ENCODE measurements around the gene AXL.
"Not testable (repeated sequence)": the region's sequence is repeated elsewhere in the genome, so short reads cannot be mapped to it uniquely, and the experiment has no call there.

The AXL gene

DNA sequence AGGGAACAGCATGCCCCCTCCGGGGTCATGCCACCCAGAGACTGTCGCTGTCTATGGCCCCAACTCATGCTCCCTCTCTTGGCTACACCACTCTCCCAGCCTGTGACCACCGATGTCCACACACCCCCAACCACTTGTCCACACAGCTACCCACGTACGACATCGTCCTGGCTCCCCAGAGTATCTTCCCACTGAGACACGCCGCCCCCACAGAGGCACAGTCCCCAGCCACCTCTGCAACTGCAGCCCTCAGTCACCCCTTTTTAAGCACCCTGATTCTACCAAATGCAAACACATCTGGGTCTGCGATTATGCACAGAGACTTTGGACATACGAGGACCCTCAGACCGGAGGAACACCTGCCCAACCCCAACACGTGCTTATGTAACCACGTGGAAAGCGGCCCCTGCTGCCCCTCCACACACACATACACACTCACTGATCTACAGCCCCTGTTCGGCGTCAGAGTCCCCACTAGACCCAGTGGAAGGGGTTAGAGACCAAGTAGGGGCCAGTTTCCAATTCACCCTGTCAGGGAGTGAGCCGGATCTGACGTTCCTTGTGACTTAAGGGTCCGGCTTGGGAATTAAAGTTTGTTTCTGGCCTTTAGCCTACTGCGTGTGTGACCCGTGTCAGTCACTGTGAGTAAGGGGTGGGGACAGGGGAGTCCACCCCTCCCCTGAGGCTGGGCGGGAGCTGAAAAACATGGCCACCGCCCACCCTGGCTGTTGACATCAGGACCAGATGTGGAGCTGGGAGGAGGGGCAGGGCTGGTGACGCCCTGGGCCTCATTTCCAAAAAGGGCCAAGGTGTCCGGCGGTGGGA, 11.9 kb upstream of the AXL start:
- no peak for FAIRE-seq

DNA sequence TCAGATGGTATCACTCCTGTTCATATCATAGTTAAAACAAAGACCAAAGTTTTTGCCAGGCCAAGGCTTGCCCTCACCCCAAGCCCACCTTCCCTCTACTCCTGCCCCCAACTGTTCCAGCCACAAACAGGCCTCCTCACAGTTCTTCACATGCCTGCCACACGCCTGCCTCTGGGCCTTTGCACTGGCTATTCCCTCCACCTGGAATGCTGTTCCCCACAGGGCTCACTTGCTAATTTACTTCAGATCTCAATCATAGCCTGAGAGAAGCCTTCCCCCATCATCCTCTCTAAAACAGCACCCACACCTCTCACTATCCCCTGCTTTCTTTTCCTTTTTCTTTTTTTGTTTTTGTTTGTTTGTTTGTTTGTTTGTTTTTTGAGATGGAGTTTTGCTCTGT, 4.9 kb upstream of the AXL start:
- no peak for FAIRE-seq

DNA sequence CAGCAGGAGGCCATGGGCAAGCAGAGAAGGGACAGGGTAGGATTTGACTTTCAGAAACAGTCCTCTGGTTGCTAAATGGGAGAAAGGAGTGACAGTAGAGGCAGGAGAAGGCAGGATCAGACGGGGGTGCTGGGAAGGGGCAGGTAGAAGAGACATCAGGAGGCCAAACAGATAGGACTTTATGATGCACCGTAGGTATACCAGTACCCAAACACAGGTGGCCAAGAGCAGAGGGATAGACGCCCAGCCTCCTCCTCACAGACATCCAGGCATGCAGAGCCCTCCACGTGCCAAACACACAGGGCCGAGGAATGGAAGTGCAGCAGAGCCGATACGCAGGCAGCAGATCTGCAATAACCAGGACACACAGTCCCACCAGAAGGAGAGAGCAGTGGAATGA, 1.3 kb upstream of the AXL start:
- FAIRE-seq: no peak

DNA sequence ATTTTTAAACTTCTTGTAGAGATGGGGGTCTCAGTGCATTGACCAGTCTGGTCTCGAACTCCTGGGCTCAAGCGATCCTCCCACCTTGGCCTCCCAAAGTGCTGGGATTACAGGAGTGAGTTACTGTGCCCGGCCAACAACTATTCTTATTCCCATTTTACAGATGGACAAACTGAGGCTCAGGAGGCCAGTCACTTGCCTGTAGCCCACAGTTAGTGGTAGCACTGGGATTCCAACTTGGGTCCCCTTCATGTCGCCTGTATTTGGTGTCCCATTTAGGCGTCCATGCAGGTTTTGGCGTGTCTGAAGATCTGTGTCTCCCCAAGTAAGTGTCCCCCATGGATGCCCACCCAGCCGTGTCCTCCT, 791 bp upstream of the AXL start:
- no peak for FAIRE-seq

DNA sequence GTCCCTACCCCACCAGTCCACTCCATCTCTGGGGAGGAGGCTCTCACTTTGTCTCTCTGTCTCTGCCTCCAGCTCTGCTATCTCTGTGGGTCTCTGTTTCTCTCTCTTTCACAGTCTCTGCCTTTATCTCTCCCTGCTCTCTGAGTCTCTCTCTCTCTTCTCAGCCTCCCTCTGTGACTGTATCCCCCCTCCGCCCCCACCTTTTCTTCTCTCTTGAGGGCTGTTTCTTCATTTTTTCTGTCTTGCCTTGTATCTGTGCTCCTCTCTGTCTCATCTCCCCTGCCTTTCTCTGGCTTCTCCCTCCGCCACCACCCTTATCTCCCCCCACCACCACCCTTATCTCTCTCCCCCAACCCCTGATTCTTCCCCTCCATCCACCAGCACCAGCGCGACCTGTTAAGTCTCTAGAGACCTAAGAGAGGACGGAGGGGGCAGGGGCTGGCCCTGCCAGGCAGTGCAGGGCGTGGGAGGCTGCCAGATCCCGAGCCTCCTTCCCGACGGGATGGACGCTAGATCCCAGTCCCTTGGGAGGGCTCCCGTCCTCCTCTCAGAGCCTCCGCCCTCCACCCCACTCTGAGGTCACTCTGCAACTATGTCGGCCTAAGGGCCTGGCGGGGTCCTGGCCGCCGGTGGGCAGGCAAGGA, 1.0 kb downstream of the AXL start:
- FAIRE-seq: no peak

DNA sequence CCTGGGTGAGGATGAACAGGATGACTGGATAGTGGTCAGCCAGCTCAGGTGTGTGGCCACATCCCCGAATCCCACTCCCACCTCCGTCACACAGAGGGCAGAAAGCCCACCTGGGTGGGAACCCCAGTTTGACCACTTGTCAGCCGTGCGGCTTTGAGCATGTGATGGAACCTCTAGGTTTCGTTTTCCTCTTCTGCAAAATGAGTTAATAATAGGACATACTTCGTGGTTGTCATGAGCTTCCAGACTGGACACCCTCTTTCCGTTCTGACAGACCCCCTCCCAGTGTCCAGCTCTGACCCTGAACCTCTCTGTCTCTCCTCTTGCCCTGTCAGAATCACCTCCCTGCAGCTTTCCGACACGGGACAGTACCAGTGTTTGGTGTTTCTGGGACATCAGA, 1.8 kb downstream of the AXL start:
- no peak for FAIRE-seq

DNA sequence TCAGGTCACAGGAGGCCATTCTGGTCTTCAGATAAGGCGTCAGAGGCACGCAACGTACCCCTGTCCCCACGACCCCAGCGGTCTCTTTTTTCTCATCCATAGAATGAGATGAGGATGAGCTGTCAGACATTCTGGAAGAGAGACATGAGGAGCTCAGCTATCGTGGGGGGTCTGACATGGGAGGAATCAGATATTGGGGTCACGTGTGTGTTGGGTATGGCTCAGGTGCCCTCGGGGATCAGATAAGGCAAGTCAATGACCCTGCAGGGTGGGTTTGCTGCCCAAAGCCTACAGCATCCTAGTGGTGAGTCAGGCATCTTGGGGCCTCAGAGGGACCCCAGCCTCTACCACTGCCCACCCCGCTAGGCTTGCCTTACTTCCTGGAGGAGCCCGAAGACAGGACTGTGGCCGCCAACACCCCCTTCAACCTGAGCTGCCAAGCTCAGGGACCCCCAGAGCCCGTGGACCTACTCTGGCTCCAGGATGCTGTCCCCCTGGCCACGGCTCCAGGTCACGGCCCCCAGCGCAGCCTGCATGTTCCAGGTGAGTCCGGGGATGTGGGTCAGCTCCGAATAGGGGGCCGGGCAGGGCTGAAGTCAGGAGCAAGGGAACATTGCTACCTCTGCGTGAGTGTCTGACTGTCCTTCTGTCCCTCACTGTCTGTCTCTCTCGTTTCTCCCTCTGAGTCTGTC, 2.6 kb downstream of the AXL start:
- no peak for FAIRE-seq

DNA sequence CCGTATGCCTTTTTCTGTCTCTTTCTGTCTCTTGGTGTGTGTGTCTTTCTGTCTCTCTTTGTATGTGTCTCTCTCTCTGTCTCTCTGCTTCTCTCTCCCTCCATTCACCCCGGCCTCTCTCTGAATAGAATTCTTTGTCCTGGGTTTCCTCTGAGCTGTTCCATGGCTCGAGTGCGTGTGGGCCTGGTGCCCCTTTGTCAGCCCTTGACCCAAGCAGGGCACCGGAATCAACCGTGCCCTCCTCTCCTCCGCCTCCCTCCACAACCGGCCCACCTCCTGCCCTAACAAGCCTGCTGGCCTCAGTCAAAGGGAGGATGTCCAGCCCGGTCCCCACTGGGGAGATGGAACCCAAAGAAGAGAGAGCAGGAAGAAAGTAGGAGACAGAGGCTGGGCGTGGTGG, 3.2 kb downstream of the AXL start:
- FAIRE-seq: no peak

DNA sequence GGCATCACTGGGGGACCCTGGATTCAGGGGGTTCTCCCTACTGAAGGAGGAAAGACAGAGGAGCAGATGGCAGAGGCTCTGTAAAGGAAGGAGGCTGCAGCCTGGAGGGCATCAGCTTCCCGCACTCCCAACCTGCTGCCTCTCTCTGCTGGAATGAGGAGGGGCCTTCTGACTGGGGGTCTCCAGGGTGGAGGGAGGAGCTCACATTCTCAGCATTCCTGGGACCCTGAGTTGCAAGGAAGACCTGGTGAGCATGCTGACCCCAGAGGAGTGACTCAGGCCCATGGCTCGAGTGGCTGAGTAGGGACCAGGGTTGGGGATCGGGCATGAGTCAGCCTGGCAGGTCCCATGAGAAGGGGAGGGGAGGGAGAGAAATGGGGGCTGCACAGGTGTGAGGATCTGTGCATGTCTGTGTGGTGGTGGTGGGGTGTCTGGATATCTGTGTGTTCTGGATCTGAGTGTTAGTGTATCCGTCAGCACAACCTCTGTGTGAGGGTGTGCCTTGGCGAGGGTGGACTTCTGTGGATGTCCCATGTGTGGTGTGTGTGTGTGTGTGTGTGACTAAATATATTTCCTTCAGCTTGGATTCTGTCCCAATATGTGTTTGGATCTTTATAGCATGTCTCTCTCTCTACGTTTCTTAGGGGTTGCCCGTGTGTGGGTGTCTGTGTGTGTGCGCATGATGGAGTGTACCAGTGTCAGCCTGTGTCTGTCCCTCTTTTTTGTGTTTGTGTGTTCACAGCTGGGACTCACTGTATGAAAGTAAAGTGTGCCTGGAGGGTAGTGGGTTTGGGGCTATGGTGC, 4.6 kb downstream of the AXL start:
- FAIRE-seq: no peak

DNA sequence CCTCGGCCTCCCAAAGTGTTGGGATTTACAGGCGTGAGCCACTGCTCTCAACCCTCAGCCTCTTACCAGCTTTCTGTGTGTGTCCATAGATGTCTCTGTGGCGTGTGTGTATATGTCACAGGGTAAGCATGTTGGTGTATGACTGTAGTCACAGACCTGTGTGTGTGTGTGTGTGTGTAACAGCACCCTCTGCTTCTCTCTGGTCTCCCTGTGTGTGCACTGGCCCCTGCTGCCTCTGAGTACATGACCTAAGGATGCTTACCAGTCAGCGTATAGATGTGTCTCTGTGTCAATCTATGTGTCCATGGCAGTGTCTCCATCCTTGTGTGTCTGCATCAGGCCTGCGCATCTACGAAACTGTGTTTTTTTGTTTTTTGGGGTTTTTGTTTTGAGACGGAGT, 5.6 kb downstream of the AXL start:
- no peak for FAIRE-seq

DNA sequence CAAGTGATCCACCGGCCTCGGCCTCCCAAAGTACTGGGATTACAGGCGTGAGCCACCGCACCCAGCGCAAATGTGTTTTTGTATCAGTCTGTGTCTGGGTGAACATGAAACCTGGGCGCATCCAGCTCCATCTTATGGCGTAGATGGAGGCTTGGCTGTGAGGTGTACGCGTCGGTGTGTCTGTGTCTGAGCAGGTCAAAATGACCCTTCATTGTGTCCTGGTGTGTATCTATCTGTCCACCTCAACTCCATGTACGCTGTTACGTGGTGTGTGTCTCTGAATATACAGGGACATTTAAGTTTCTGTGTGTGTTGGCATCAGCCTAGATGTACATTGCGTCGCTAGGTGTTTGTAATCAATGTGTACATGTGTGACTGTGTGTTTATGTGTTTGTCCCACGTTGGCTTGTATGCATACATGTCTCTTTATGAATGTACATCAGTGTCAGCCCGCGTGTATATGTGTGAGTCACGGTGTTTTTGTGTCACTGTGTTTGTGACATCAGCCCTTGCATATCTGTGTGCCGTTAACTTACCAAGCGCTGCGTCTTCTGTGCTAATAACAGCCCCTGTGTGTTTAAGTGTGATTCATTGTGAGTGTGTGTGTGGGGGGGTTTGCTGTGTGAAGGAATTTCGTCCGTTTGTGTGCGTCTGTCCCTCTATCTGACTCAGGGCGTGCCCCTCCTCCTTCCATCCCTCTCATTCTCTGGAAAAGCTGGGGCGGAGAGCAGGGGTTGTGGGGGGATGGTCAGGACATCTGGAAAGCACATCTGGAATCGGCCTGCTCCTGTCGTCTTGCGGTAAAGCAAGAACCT, 6.4 kb downstream of the AXL start:
- no peak for FAIRE-seq

DNA sequence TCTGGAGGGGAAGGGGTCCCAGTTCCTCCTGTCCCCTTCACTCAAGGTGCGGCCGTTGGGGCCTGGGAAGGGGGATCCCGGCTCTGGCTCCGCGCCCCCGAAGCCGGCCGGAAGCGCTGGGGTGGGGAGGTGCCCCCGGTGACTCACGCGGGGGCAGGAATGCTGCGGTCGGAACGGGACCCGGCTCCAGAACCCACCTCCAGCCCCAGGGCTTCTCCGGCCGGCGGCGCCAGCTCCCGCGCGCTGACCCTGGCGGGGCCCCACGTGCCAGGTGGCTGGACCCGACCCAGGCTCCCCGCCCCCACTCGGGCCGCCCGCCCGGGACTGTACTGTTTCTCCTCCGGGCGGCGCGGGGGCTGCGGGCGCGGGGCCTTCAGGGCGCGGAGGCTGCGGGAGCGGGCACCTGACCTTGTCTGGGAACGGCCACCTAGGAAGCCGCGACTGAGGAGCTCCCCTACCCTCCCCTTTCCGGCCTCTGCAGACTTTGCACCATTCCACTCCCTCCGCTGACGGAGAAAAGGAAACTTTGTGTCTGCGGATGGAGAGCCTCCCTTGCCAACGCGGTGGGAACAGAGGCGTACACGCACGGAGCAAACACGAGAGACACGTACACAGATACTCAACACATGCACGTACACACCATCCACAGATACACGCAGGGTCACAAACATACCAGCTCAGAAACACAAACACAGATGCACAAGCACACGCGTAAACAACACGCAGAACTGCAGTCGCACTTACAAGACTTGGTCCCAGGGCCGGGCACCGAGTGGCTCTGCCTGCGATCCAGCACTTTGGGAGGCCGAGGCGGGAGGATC, 7.2 kb downstream of the AXL start:
- no peak for FAIRE-seq

DNA sequence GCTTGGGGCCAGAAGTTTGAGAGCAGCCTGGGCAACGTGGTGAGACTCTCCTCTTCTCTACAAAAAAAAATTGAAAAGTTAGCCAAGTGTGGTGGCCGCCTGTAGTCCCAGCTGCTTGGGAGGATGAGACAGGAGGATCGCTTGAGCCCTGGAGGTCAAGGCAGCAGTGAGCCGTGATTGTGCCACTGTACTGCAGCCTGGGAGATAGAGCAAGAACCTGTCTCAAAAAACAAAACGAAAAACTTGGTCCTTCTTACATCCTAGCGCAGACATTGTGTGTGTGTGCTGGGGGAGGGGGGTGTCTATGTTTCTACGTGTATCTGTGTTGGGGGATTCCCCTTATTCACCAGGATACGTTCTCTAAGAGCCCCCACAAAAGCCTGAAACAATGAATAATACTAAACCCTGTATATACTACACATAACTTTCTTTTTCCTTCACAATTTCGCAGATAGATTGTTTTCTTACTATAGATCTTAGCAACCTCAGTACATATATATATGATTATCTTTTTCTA, 7.9 kb downstream of the AXL start:
- no peak for FAIRE-seq

DNA sequence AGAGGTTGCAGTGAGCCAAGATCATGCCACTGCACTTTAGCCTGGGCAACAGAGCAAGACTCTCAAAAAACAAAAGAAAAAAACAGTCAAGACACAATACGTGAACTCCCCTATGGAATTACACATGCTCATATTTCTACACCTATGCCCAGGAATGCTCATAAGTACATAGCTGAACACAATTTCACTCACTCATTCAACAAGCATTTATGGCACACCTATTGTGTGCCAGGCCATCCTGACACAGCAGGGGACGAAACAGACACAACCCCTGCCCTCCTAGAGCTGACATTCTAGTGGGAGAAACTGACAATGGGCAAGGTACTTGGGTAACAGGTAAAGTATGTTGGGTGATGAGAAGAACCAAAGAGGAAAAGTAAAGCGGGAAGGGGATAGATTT, 9.5 kb downstream of the AXL start:
- FAIRE-seq: no peak

DNA sequence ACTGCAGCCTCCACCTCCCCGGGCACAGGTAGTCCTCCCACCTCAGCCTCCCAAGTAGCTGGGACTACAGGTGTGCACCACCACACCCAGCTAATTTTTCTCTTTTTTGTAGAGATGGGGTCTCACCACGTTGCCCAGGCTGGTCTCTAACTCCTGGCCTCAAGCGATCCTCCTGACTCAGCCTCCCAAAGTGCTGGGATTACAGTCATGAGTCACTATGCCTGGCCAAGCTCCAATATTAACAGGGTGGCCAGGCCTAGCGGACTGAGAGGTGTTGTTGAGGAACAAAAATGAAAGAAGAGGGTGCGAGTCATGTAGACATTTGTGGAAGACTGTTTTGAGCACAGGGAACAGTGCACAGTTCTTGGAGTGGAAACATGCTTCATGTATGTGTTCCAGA, 10.3 kb downstream of the AXL start:
- not testable (repeated sequence) for FAIRE-seq

DNA sequence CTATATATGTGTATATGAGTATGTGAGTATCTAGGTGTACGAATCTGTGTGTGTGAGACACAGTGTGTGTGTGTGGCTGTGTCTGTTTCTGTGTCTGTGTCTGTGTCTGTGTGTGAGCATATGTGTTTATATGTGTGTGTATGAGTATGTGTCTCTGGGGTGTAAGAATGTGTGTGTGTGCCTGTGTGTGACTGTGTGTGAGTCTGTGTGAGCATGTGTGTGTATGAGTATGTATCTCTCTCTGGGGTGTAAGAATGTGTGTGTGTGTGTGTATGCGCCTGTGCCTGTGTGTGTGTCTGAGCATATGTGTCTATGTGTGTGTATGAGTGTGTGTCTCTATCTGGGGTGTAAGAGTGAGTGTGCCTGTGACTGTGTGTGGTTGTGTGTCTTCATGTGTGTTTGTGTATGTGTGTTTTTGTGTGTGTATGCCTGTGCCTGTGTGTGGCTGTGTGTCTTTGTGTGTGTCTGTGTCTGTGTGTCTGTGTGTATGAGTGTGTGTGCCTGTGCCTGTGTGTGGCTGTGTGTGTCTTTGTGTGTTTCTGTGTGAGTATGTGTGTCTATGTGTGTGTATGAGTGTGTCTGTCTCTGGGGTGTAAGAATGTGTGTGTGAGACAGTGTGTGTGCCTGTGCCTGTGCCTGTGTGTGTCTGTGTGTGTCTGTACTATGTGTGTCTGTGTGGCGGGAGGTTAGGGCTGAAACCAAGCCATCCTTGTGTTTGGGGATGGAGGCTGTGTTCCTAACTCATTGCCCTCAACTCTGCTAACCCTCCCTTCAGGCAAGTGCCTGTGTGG, 11.2 kb downstream of the AXL start:
- no peak for FAIRE-seq

DNA sequence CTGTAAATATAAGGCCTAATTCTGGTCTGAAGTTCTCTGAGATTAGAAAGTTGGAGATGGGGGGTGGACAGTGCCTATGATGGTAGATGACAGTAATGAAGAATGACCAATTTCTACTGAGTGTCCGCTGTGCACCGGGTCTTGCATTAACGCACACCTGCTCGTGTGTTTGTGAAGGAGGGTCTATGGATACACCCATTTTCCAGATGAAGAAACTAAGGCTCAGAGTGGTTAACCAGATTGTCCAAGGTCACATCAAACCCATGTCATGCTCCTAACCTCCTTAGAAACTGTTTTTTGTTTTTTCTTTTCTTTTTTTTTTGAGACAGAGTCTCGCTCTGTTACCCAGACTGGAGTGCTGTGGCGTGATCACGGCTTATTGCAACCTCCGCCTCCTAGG, 13.7 kb downstream of the AXL start:
- FAIRE-seq: no peak

DNA sequence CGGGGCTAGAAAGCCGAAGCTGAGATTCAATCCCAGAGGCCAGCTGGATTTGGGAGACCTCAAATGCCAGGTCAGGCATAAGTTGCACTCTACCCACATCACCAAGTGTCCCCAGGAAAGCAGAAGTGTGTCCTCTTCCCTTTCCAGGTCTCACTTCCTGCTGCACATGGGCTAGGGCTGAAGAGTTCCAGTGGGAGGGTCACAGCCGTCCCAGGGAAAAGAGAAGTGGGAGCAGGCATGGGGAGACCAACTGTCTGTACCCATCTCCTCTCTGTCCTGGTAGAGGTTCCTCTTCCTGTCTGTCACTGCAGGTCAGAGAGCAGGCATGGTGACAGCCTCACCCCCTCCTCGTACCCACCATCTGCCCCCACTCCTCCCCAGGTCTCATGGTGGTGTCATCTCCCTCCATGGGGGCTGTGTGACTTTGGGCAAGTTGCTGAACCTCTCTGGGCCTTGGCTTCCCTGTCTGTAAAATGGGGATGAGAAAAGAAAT, 14.8 kb downstream of the AXL start:
- FAIRE-seq: no peak

DNA sequence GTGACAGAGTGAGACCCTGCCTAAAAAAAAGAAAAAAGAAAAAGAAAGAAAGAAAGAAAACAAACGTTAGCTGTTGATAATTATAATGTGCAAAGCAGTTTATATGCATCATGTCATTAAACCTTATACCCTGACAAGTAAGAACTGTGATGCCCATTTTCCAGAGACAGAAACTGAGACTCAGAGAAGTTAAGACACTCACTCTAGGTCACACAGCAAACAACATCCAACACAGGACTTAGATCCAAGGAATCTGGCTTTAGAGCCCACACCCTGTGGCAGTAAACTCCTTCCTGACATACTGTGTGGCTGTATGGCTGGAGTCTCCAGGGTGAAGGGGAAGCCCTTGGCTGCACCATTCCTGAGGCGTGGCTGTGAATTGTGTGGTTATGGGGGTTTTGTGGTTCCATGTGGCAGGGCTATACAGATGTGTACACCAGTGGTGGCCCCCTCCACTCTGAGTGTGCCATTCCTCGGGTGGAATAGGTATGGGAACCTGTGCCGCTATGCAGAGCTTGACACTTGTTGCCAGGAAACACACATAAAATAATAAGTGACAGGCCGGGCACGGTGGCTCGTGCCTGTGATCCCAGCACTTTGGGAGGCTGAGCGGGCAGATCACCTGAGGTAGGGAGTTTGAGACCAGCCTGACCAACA, 15.6 kb downstream of the AXL start:
- FAIRE-seq: no peak

DNA sequence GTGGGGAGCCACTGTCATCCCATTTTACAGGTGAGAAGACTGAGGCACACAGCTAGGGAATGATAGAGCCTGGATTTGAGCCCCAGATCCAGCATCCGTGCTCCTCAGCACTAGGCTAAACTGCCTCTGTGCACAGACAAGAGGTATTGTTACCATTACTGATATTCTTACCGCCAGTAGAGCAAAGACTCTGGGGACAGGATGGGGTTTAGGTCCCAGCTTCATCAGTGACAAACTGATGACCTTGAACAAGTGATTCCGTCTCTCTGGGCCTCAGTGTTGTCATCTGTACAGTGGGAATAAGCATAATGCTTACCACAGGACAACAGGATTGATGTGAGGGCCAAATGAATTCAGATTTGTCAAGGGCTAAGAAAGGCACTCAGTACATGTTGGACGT, 16.5 kb downstream of the AXL start:
- no peak for FAIRE-seq
